Smooth muscle cell (in vitro differentiated cells): ENCODE measurements around the gene PHOSPHO1. TPM values are rescaled to one million over a fixed set of nuclear protein-coding genes. Genes with fewer than 3 reads are reported as not detected.
A peak's percentile ranks its signal among the peaks of the same experiment; 100 is the strongest.

Experiments
- DNase-seq: peaks from one replicate; lab custom pipeline; 2025; ENCODE audit not compliant: unreplicated experiment; lab: John Stamatoyannopoulos, UW
- H2AFZ ChIP-seq: fragments of 200-600 bp; sonication (generic); 2 replicates; pipeline ENCODE4 v1.6.0; 2016; ENCODE audit warnings: antibody characterized with exemption, low read depth, mild to moderate bottlenecking
- H3F3A ChIP-seq: fragments of 200-600 bp; sonication (generic); 2 replicates; pipeline ENCODE4 v1.6.0; 2017; ENCODE audit warnings: antibody characterized with exemption, low read depth
- H3K27ac ChIP-seq: fragments of 200-600 bp; sonication (generic); 2 replicates; pipeline ENCODE4 v1.5.1; 2016; ENCODE audit warnings: low read depth, mild to moderate bottlenecking
- H3K27me3 ChIP-seq: fragments of 200-600 bp; sonication (generic); 2 replicates; pipeline ENCODE4 v1.6.1; 2016; ENCODE audit warnings: low read depth, mild to moderate bottlenecking
- H3K36me3 ChIP-seq: fragments of 200-600 bp; sonication (generic); 2 replicates; pipeline ENCODE4 v1.5.1; 2016; ENCODE audit warnings: low read depth
- H3K4me1 ChIP-seq: fragments of 200-600 bp; sonication (generic); 2 replicates; pipeline ENCODE4 v1.5.1; 2016; ENCODE audit warnings: low read depth
- H3K4me2 ChIP-seq: fragments of 200-600 bp; sonication (generic); 2 replicates; pipeline ENCODE4 v1.6.0; 2016; ENCODE audit warnings: mild to moderate bottlenecking
- H3K4me3 ChIP-seq: fragments of 200-600 bp; sonication (generic); 2 replicates; pipeline ENCODE4 v1.5.1; 2016; ENCODE audit warnings: mild to moderate bottlenecking
- H3K79me2 ChIP-seq: fragments of 200-600 bp; sonication (generic); 2 replicates; pipeline ENCODE4 v1.6.0; 2016; ENCODE audit warnings: low read depth, mild to moderate bottlenecking
- H3K9ac ChIP-seq: fragments of 200-600 bp; sonication (generic); 2 replicates; pipeline ENCODE4 v1.6.0; 2016; ENCODE audit warnings: low read depth
- H3K9me3 ChIP-seq: fragments of 200-600 bp; sonication (generic); replicated peaks from 2 replicates; pipeline ENCODE4 v1.5.1; 2016; ENCODE audit warnings: low read depth
- H4K20me1 ChIP-seq: fragments of 200-600 bp; sonication (generic); 2 replicates; pipeline ENCODE4 v1.6.0; 2016; ENCODE audit warnings: low read depth
- WGBS: methylation state at CpG from one replicate; pipeline ENCODE4 v1.1.7; 2016; ENCODE audit warnings: low lambda C conversion rate; 5-methylcytosine and 5-hydroxymethylcytosine counted together
- polyA plus RNA-seq: library from polyadenylated mRNA; unstranded; fragments of >200 nt; fragmentation: Nextera tagmentation; extraction: Ambion mirVana; gene quantifications from 2 replicates; pipeline ENCODE4 v1.2.1, GENCODE V29; 2016
- total RNA-seq: library from RNA; depleted of rRNA; stranded (reverse); fragments of >200 nt; gene quantifications from 2 replicates; pipeline ENCODE4 v1.2.3, GENCODE V29; 2014
- TF ChIP-seq, protein P1 (sequence below): fragments of 200-600 bp; sonication (generic); IDR thresholded peaks from 2 replicates; pipeline ENCODE4 v1.5.1; 2017; ENCODE audit warnings: borderline replicate concordance, mild to moderate bottlenecking, antibody characterized with exemption; ENCODE audit not compliant: insufficient read depth, poor library complexity, severe bottlenecking

Gene PHOSPHO1
- total and polyA plus RNA-seq, 2 experiments from 2014 or later, result 3.0 to 4.2 TPM

DNA sequence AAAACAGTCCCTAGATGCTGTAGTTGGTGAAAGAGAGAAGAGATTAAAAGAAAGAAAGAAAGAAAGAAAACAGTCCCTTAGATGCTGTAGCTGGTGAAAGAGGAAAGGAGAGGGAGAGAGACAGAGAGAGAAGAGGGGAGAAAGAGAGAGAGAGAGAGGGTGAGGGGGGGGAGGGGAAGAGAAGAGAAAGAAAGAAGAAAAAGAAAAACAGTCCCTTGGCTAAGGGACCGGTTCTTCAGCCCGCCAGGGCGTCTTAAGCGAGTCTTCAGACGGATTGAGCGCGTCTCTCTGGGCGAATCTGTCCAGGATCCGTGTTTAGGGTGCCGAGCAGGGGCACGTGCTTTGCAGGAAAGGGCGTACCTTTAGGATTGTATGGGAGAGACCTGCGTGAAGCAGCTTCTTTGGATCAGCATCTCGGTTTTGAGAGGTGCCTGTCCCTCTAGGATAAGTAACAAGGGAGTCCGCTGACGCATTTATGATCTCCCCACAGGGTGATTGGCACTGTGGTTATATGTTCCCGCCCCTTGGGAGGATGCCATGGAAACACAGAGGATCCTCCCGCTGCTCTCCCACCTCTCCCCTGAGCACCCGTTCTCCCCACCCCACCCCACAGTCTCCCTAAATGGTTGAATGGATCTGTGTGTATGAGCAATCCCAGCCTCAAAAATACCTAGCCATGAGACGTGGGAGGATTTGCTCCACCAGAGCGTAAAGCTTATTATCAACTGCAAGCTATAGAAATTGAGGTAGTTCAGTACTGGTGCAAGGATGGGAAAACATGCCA is 36.9 kb downstream of the PHOSPHO1 start:
- Histone ChIP-seq H3K4me1 (no peaks in the 10 kb centered on the region), H2AFZ (peak overlapping the region; percentile 88), H4K20me1 (no peaks in the 10 kb centered on the region), H3K36me3 (no peaks in the 10 kb centered on the region), H3K9ac (peak overlapping the region; percentile 66), H3F3A (peaks cover 18% of the 10 kb centered on the region), H3K4me3 (peak overlapping the region; percentile 70), H3K4me2 (peak overlapping the region; percentile 86), H3K27me3 (no peaks in the 10 kb centered on the region), H3K9me3 (no peaks in the 10 kb centered on the region), H3K27ac (peak overlapping the region; percentile 84), H3K79me2 (no peaks in the 10 kb centered on the region)
- peak; percentile 15 for DNase-seq
- 4% methylated on average over 21 of the region's 21 CpGs for WGBS
- TF ChIP-seq, protein P1, sequence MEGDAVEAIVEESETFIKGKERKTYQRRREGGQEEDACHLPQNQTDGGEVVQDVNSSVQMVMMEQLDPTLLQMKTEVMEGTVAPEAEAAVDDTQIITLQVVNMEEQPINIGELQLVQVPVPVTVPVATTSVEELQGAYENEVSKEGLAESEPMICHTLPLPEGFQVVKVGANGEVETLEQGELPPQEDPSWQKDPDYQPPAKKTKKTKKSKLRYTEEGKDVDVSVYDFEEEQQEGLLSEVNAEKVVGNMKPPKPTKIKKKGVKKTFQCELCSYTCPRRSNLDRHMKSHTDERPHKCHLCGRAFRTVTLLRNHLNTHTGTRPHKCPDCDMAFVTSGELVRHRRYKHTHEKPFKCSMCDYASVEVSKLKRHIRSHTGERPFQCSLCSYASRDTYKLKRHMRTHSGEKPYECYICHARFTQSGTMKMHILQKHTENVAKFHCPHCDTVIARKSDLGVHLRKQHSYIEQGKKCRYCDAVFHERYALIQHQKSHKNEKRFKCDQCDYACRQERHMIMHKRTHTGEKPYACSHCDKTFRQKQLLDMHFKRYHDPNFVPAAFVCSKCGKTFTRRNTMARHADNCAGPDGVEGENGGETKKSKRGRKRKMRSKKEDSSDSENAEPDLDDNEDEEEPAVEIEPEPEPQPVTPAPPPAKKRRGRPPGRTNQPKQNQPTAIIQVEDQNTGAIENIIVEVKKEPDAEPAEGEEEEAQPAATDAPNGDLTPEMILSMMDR, result no peak

DNA sequence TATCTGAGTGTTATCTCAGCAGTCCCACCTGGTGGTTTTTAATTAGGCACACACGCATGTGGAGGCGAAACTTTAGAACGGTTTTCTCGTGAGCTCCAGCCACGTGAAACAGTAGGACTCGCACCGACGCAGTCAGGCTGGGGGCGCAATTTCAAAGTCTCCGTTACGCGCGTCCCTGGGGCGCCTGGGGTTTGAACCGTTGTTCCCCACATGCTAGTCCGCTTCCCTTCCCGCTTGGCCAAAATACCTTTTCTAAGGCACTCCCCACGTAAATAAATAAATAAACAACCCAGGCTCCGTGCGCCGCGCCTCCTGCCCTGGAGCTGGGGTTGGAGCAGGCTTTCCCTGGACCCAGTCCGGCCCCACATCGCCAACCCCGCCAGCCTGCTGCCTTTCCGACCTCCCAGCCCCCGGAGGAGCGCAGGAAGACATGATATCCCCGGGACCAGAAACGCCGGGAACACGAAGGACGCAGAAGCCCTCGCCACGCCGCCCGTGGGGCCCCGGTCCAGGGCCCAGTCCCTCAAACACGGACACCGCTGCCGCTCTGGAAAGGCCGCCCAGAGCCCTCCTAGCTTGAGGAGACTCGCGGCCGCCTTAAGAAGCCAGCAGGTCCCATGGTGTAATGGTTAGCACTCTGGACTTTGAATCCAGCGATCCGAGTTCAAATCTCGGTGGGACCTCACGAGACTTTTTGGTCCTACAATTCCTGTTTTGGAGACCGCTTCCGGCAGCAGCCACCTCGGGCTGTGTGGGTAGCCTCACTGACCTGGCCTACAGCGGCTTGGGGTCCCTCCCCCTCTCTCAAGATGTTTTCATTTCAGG is 38.5 kb downstream of the PHOSPHO1 start:
- Histone ChIP-seq H3K4me2 (peak overlapping the region; percentile 86), H3K9ac (peak overlapping the region; percentile 66), H3K79me2 (no peaks in the 10 kb centered on the region), H3F3A (peaks cover 18% of the 10 kb centered on the region), H3K4me1 (no peaks in the 10 kb centered on the region), H3K36me3 (no peaks in the 10 kb centered on the region), H3K4me3 (peak overlapping the region; percentile 70), H4K20me1 (no peaks in the 10 kb centered on the region), H3K9me3 (no peaks in the 10 kb centered on the region), H3K27me3 (no peaks in the 10 kb centered on the region), H2AFZ (peak overlapping the region; percentile 91), H3K27ac (peak overlapping the region; percentile 84)
- DNase-seq, result peak; percentile 98
- TF ChIP-seq, protein P1, result no peak
- 2% methylated on average over 53 of the region's 53 CpGs for WGBS

DNA sequence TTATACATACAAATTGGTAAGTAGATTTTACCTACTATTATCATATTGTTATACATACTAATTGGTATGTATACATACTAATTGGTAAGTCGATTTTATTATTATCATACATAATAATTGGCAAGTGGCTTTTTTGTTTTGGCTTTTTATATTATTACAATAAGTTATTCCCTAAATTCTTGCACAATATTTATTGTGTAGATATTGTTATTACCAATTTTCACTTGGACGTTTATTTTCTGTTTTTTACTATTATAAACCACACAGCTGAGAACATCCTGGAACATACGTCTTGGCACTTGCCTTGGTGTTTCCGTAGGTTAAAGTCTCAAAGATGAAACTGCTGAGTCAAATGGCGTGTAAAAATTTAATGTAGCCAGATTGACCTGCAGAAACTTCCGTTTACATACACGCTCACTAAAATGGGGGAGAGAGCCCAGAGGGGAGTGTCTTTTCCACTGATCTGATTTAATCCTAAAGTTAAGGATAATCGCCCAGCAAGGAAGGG is 39.1 kb downstream of the PHOSPHO1 start:
- peak overlapping the region; percentile 66 for H3K9ac ChIP-seq
- H3K36me3 ChIP-seq, result no peaks in the 10 kb centered on the region
- H4K20me1 ChIP-seq, result no peaks in the 10 kb centered on the region
- TF ChIP-seq, protein P1, result no peak
- H3K9me3 ChIP-seq, result no peaks in the 10 kb centered on the region
- H2AFZ ChIP-seq, result peak overlapping the region; percentile 91
- H3K27me3 ChIP-seq, result no peaks in the 10 kb centered on the region
- H3F3A ChIP-seq, result peaks cover 18% of the 10 kb centered on the region
- no peaks in the 10 kb centered on the region for H3K4me1 ChIP-seq
- WGBS, result 15% methylated on average over 8 of the region's 8 CpGs
- peak overlapping the region; percentile 84 for H3K27ac ChIP-seq
- DNase-seq, result no peak
- no peaks in the 10 kb centered on the region for H3K79me2 ChIP-seq
- peak overlapping the region; percentile 86 for H3K4me2 ChIP-seq
- peak overlapping the region; percentile 70 for H3K4me3 ChIP-seq
